ENCODE results near the gene ATG13.
"Not testable (repeated sequence)": the region's sequence is repeated elsewhere in the genome, so short reads cannot be mapped to it uniquely, and the experiment has no call there.

The ATG13 gene

DNA sequence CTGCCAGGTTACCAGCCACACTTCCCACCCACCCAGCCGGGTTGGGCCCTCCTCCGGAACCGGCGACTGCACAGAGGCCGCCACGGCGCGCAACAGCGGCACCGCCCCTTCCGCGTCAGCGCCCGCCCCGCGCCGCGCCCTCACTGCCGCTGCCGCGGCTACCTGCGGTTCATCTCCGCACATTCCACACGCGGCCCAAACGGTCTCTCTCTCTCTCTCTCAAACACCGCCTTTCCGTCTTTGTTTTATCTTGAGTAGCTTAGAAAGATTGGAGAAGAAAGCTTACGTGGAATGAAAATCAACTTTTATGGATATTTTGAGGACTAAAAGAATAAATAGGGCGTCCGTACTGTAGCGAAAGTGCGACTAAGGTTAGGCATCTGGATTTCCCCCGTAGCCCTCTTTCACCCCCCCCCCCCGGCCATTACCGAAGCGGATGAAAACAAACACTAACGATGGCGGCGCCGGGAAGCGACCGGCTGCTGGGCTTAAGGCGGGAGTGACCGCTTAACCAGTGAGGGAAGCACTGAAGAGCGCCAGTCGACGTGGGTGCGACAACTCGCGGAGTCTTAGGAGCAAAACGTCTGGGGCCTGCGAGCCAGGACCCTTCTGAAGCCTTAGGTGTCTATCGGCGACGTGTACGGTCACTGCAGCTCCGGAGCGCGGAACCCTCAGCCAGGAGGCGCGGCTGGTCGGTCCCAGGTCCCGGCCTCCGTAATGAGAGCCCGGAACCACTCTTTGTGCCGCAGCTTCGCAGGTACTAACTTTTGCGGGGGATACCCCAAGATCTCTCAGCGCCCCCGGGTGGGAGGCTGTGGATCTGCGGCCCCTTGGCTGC is at the start of gene ATG13, which contains the start of gene HARBI1:
Gene ATG13 (plus strand): TSS at position 420 of the 838 bp plus-strand sequence. CDS start 26,739 bp downstream, outside the sequence.
Gene HARBI1 (minus strand): TSS at position 94 of the 838 bp plus-strand sequence. CDS start 990 bp downstream, outside the sequence.
- H3K4me3 ChIP-seq (ENCODE audit: low read depth, low read length), result peak within 1 kb of the TSS; percentile 62
- in situ Hi-C loops (cut with HindIII; ENCODE audit: low sequenced_read_pairs), result no loop called here
- DNase-seq (ENCODE audit: low read depth, low spot score), result peak; percentile 94
- TF ChIP-seq, protein P1, sequence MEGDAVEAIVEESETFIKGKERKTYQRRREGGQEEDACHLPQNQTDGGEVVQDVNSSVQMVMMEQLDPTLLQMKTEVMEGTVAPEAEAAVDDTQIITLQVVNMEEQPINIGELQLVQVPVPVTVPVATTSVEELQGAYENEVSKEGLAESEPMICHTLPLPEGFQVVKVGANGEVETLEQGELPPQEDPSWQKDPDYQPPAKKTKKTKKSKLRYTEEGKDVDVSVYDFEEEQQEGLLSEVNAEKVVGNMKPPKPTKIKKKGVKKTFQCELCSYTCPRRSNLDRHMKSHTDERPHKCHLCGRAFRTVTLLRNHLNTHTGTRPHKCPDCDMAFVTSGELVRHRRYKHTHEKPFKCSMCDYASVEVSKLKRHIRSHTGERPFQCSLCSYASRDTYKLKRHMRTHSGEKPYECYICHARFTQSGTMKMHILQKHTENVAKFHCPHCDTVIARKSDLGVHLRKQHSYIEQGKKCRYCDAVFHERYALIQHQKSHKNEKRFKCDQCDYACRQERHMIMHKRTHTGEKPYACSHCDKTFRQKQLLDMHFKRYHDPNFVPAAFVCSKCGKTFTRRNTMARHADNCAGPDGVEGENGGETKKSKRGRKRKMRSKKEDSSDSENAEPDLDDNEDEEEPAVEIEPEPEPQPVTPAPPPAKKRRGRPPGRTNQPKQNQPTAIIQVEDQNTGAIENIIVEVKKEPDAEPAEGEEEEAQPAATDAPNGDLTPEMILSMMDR (IDR thresholded peaks at IDR 0.05; ENCODE audit: low read depth, low read length), result peak; percentile 93

DNA sequence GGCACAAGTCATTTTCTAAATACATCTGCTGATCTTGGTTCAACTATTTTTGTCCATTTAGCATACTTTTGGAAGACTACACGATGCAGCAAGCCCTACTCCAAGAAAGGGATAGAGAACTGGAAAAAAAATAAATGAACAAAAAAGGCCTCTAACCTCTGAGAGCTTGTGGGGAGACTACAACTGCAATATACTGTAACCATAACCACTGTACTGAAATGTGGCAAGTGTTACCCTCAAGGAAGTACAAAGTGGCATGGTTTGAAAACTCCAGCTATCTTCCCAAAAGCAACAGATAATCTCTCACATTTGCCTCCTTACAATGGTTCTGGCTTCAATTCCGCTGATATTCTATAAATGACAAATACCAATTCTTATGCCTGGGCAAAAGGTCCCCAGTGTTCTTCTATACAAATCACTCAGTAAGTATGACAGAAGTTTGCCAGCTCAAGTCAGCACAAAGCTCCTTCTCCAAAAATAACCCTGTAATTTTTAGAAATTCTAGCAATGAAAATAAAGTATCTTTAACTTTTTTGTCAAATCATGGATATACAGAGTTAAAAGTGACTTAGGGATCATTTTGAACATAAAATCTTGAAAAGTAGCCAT is 46.5 kb upstream of the ATG13 start:
- in situ Hi-C loops (cut with HindIII; ENCODE audit: low sequenced_read_pairs), result no loop called here
- no peak overlapping the region for H3K4me3 ChIP-seq (ENCODE audit: low read depth, low read length)
- no peak for DNase-seq (ENCODE audit: low read depth, low spot score)
- TF ChIP-seq, protein P1 (IDR thresholded peaks at IDR 0.05; ENCODE audit: low read depth, low read length), result no peak

DNA sequence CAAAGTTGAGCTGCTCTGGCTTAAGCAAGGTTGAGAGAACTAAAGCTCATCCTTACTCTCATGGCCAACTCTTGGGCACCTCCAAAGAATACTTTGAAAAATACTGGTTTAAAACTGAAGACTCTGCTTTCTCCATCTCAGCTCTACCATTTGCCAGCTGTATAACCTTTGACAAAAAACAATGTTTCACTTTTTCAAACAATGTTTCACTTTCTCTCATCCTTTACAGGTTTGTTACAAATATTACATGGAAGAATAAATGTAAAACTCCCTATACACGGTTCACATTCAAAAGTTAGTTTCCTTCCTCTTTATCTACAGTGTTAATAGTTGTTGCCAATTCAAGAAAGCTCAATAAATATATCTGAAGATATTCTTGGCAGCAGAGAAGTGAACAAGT is 42.7 kb upstream of the ATG13 start:
- no peak for DNase-seq (ENCODE audit: low read depth, low spot score)
- in situ Hi-C loops (cut with HindIII; ENCODE audit: low sequenced_read_pairs), result no loop called here

DNA sequence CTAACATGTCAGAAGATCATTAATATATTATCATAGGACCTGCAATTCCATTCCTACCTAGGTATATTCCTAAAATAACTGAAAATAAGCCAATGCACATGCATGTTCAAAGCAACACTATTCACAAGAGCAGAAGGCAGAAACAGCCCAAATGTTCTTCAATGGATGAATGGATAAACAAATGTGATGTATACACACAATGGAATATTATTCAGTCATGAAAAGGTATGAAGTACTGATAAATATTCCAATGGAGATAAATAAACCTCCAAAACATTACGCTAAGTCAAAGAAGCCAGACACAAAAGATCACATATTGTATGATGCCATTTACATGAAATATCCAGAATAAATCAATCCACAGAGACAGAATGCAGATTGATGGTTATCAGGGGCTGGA is 40.3 kb upstream of the ATG13 start:
- no peak for DNase-seq (ENCODE audit: low read depth, low spot score)
- in situ Hi-C loops (cut with HindIII; ENCODE audit: low sequenced_read_pairs), result no loop called here
- no peak overlapping the region for H3K4me3 ChIP-seq (ENCODE audit: low read depth, low read length)
- TF ChIP-seq, protein P1 (IDR thresholded peaks at IDR 0.05; ENCODE audit: low read depth, low read length), result no peak

More for the DNA sequence above, 42.7 kb upstream of the ATG13 start:
- TF ChIP-seq, protein P1 (IDR thresholded peaks at IDR 0.05; ENCODE audit: low read depth, low read length), result no peak
- H3K4me3 ChIP-seq (ENCODE audit: low read depth, low read length), result no peak overlapping the region

DNA sequence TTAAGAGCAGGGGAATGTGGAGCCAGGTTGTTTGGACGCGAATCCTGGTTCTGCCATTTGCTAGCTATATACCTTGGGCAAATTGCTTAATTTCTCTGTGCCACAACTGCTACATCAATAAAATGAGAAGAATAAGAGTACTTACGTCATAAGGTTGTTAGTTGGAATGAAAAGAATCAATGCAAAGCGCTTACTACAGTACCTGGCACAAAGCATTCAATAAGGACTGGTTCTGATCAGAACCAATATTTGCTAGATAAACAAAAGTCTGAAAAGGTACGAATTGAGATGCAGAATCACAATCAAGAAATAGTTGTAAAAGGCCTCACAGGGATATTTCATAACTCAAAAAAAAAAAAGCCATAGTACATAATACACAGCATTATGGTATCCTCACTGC is 34.8 kb upstream of the ATG13 start:
- in situ Hi-C loops (cut with HindIII; ENCODE audit: low sequenced_read_pairs), result no loop called here
- no peak overlapping the region for H3K4me3 ChIP-seq (ENCODE audit: low read depth, low read length)
- TF ChIP-seq, protein P1 (IDR thresholded peaks at IDR 0.05; ENCODE audit: low read depth, low read length), result no peak
- DNase-seq (ENCODE audit: low read depth, low spot score), result no peak

DNA sequence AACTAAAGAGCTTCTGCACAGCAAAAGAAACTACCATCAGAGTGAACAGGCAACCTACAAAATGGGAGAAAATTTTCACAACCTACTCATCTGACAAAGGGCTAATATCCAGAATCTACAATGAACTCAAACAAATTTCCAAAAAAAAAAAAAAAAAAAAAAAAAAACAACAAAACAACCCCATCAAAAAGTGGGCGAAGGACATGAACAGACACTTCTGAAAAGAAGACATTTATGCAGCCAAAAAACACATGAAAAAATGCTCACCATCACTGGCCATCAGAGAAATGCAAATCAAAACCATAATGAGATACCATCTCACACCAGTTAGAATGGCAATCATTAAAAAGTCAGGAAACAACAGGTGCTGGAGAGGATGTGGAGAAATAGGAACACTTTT is 33.8 kb upstream of the ATG13 start:
- in situ Hi-C loops (cut with HindIII; ENCODE audit: low sequenced_read_pairs); DNase-seq (ENCODE audit: low read depth, low spot score); H3K4me3 ChIP-seq (ENCODE audit: low read depth, low read length): not testable (repeated sequence)

DNA sequence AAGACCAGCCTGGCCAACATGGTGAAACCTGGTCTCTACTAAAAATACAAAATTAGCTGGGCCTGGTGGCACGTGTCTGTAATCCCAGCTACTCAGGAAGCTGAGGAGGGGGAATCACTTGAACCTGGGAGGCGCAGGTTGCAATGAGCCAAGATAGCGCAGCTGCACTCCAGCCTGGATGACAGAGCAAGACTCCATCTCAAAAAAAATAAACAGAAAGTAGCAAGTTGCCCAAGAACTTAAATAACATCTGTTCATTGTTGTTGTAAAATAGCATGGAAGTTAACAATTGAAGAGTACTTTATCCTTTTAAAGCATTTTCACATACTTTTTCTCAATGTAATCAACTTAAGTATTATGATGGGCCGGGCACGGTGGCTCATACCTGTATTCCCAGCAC is 29.2 kb upstream of the ATG13 start:
- H3K4me3 ChIP-seq (ENCODE audit: low read depth, low read length), result no peak overlapping the region
- in situ Hi-C loops (cut with HindIII; ENCODE audit: low sequenced_read_pairs), result no loop called here
- TF ChIP-seq, protein P1 (IDR thresholded peaks at IDR 0.05; ENCODE audit: low read depth, low read length), result no peak
- no peak for DNase-seq (ENCODE audit: low read depth, low spot score)
